ENCODE results near the gene NFILZ.

NFILZ gene

DNA sequence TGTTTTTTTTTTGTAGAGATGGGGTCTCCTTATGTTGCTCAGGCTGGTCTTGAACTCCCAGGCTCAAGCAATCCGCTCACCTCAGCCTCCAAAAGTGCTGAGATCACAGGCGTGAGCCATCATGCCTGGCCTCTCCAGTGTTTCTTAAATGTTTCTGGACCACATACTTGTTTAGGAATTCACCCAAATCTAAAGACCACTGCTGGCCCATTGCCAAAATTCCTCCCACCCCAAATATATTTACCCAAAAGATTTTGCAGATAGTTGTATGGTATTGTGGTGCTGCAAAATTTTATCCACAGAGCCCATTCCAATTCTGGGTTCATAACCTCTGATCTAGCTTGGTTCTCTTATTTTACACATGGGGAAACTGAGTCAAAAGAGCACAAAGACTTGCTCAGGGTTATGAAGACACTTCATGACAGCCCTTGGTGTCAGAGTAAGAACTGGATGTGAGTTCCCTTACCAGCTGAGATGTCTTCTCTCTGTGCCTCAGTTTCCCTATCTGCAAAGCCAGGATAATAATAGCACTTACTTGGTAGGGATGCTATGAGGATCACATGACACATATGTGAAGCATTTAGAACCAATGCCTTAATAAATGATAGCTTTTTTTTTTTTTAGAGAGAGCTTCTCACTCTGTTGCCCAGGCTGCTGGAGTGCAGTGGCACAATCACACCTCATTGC, 10.9 kb downstream of the NFILZ start:
- in situ Hi-C loops (cut with HindIII; ENCODE audit: low sequenced_read_pairs) = no loop called here

DNA sequence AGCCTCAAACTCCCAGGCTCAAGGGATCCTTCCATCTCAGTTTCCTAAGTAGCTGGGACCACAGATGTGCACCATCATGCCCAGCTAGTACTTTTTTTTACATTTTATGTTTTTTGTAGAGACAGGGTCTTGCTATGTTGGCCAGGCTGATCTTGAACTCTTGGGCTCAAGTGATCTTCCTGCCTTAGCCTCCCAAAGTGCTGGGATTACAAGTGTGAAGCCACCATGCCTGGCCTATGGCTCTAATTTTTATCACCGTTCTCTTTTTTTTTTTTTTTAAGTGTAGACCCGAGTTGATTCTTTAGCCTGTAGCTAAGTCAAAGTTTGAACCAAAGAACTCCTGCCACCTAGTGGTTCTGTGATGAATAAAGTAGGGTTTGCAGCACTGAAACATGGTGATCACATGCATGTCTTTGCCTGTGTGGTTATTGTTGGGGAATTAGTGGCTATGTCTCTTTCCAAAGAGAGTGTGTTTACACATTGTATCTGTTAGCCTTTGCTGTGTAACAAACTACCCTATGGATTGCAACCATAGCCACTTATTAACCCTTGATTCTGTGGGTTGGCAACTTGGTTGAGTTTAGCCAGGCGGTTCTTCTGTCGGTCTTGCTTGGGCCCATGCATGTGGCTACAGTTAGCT, 11.6 kb downstream of the NFILZ start:
- in situ Hi-C loops (cut with HindIII; ENCODE audit: low sequenced_read_pairs) = no loop called here

DNA sequence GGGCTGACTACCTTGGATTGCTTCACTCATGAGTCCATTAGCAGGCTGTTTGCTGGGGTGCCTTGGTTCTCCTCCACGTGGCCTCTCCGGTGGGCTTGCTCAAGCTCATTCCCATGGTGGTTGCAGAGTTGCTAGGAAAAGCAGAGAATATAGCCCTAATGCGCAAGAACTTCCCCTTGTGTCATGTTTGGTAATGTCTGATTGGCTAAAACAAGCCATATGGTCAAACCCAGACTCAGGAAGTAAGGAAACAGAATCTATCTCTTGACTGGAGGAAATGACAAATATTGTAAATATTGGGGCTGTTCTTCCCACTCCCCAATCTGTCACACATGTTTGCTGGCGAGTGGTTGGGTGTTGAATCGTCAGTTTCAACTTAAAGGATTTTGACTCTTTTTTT, 12.1 kb downstream of the NFILZ start:
- in situ Hi-C loops (cut with HindIII; ENCODE audit: low sequenced_read_pairs) = no loop called here

DNA sequence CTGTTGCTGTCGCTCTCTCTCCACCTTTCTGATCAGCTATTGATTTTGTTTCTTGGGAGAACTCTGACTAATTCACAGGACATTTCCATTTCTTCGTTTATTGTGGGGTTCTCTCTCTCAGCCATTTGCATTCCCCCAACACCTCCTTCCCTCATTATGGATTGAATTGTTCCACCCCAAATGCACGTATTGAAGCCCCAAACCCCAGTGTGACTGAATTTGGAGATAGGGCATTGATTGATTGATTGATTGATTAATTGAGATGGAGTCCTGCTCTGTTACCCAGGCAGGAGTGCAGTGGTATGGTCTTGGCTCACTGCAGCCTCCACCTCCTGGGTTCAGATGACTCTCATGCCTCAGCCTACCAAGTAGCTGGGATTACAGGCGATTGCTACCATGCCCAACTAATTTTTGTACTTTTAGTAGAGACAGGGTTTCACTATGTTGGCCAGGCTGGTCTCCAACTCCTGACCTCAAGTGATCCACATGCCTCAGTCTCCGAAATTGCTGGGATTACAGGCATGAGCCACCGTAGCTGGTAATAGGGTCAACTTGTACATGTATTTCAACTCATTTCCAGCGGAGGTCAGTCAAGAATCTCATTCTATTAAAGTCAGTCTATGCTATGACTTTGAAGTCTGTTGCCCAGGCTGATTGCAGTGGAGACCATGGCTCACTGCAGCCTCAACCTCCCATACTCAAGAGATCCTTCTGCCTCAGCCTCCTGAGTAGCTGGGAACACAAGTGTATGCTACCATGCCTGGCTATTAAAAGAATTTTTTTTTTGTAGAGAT, 13.6 kb downstream of the NFILZ start:
- in situ Hi-C loops (cut with HindIII; ENCODE audit: low sequenced_read_pairs) = no loop called here

DNA sequence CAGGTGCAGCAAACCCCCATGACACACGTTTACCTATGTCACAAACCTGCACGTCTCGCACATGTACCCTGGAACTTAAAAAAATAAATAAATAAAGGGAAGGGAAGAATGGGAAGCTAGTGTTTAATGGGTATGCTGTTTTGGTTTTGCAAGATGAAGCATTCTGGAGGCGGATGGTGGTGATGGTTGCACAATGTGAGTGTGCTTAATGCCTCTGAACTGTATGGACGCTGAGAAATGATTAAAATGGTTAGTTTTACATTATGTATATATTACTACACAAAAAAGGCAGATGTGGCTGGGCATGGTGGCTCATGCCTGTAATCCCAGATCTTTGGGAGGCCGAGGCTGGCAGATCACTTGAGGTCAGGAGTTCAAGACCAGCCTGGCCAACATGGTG, 17.8 kb downstream of the NFILZ start:
- in situ Hi-C loops (cut with HindIII; ENCODE audit: low sequenced_read_pairs) = no loop called here

DNA sequence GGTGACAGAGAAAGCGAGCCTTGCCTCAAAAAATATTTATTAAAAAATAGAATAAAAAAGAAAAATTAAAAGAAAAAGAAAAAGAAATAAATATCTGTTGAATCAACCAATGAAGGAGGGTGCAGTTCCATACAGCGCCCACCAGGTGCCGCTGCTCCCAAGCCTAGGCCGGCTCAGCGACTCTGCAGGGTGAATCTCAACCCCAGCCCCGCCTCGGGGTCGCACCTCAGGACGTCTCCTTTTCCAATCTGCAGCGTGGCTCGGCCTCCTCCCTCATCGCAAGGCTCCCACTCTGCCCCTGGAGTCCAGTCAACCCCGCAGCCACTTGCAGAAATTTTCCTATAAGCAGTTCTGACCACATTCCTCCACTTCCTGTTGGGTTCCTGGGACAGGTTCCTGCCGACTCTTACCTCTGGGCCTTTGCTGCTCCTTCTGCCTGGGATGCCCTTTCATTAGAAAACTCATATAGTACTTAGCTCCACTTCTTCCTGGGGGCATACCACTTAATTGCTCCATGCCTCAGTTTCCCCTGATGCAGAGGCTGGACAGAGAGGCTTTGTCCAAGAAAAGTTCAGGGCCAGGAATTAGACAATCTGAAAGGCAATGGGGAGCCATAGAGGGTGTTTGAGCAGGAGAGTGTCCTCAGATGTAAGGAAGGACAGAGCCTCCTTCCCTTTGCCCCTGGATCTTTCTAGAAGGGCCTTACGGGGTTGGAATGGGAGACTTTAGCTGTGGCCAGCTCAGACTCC, 24.3 kb downstream of the NFILZ start:
- in situ Hi-C loops (cut with HindIII; ENCODE audit: low sequenced_read_pairs) = loop anchor here (10.0 kb wide), 1 partner anchor 440 kb away; no protein-coding TSS in a partner anchor

- in situ Hi-C loops (cut with HindIII; ENCODE audit: low sequenced_read_pairs) = loop anchor here (10.0 kb wide), 1 partner anchor 439 kb away; no protein-coding TSS in a partner anchor
Observed at GRCh38 chr19:8655340-8655709, 24.9 kb downstream of the NFILZ start.

- in situ Hi-C loops (cut with HindIII; ENCODE audit: low sequenced_read_pairs) = loop anchor here (10.0 kb wide), 1 partner anchor 437 kb away; no protein-coding TSS in a partner anchor
Observed at GRCh38 chr19:8657869-8658268, 27.4 kb downstream of the NFILZ start.

- in situ Hi-C loops (cut with HindIII; ENCODE audit: low sequenced_read_pairs) = loop anchor here (10.0 kb wide), 1 partner anchor 435 kb away; no protein-coding TSS in a partner anchor
Observed at GRCh38 chr19:8659905-8660304, 29.5 kb downstream of the NFILZ start.

- in situ Hi-C loops (cut with HindIII; ENCODE audit: low sequenced_read_pairs) = no loop called here
Observed at GRCh38 chr19:8662263-8662662, 31.8 kb downstream of the NFILZ start.

- in situ Hi-C loops (cut with HindIII; ENCODE audit: low sequenced_read_pairs) = no loop called here
Observed at GRCh38 chr19:8663920-8664670, 33.7 kb downstream of the NFILZ start.

- in situ Hi-C loops (cut with HindIII; ENCODE audit: low sequenced_read_pairs) = no loop called here
Observed at GRCh38 chr19:8664671-8665057, 34.2 kb downstream of the NFILZ start.

DNA sequence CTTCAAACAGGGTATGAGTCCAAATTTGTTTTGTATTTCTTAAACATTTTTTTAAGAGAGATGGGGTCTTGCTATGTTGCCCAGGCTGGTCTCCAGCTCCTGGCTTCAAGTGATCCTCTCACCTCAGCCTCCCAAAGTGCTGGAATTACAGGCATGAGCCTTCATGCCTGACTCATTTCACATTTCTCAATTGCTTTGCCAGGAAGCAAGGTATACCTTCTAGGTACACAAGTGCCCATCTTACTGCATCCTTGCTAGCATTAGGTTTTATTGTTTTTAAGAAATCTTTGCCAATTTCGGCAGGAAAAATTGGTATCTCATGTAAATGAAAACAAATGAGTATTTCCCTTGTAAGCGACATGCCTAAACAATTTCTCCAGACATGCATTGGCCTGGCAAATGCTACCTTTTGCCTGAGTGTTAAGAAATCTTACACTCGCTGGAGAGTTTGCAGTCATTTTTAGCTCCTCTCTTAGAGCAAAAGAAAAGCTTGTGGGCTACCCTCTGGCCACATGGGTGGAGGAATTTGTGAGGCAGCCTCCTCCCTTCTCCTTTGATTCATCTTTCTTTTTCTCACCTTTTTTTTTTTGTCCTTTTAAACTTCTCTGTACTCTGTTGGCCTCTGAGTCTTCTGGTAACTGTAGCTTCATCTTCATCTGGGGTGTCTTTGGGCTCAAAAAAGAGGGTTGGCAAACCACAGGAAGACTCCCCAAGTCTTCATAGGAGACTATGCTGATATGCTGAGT, 35.2 kb downstream of the NFILZ start:
- in situ Hi-C loops (cut with HindIII; ENCODE audit: low sequenced_read_pairs) = no loop called here

- in situ Hi-C loops (cut with HindIII; ENCODE audit: low sequenced_read_pairs) = no loop called here
Observed at GRCh38 chr19:8666814-8667405, 36.5 kb downstream of the NFILZ start.

DNA sequence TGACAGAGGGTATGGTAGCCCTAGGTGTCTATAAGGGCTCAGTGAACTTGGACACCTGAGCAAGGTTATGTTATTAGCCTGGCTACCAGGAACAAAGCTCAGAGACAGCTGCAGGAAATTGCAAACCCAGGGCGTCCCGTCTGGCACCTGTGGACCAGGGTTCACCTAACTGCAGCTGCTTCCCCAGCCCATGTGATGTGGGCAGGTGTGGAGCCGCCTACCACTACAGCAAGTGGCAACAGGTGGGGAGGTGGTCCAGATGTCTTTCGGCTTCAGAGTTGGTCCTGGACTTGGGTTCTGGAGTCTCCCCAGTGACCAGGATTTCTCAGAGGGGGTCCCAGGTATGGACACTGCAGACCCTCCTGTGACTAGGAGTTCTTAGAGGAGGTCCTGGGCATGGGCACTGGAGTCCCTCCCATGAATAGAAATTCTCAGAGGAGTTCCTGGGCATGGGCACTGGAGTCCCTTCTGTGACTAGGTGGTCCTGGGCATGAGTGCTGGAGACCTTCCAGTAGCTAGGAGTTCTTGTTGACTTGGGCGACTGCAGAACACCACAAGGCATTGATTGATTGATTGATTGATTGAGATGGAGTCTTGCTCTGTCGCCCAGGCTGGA, 43.0 kb downstream of the NFILZ start:
- in situ Hi-C loops (cut with HindIII; ENCODE audit: low sequenced_read_pairs) = no loop called here

DNA sequence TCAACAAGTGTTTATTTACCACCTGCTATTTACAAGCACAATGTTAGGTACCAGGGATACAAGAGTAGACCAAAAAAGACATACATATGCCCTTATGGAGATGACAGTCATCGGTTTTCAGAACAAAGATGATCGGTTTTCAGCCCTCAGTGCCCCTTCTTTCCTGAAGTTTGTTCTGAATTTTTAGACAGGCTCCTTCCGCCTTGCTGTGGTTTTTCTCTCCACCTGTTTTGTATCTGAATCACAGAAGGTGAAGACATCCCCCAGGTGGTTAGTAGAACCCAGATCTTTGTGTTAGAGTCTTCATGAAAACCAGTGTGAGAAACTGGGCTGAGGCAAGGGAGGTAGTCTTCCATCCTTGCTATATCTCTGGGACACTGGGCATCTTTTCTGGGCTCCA, 44.6 kb downstream of the NFILZ start:
- in situ Hi-C loops (cut with HindIII; ENCODE audit: low sequenced_read_pairs) = no loop called here

GRCh38 chr19:8678244-8678807, 47.9 kb downstream of the NFILZ start:
- in situ Hi-C loops (cut with HindIII; ENCODE audit: low sequenced_read_pairs) = no loop called here

All from DLD1 (cell line).